ENCODE results near the gene EML4.
"Not testable (repeated sequence)": the region's sequence is repeated elsewhere in the genome, so short reads cannot be mapped to it uniquely, and the experiment has no call there.

Gene EML4

GRCh38 chr2:42334220-42334619 lies 165.1 kb downstream of the EML4 start:
- DNase-seq (ENCODE audit: low spot score) = no peak

- DNase-seq (ENCODE audit: low spot score) = not testable (repeated sequence)
These were observed 165.7 kb downstream of the EML4 start for GRCh38 chr2:42334865-42335264.

GRCh38 chr2:42335514-42336104 lies 166.5 kb downstream of the EML4 start:
- no peak for DNase-seq (ENCODE audit: low spot score)

GRCh38 chr2:42336361-42336965 lies 167.3 kb downstream of the EML4 start:
- no peak for DNase-seq (ENCODE audit: low spot score)

- no peak for DNase-seq (ENCODE audit: low spot score)
These were observed 168.2 kb downstream of the EML4 start for GRCh38 chr2:42337356-42337820.

- no peak for DNase-seq (ENCODE audit: low spot score)
These were observed 168.9 kb downstream of the EML4 start for GRCh38 chr2:42337846-42338566.

GRCh38 chr2:42338567-42339190 lies 169.5 kb downstream of the EML4 start:
- no peak for DNase-seq (ENCODE audit: low spot score)

GRCh38 chr2:42339191-42339912 lies 170.2 kb downstream of the EML4 start:
- no peak for DNase-seq (ENCODE audit: low spot score)

- DNase-seq (ENCODE audit: low spot score) = no peak
These were observed 171.1 kb downstream of the EML4 start for GRCh38 chr2:42340045-42340937.

- DNase-seq (ENCODE audit: low spot score) = no peak
These were observed 171.9 kb downstream of the EML4 start for GRCh38 chr2:42340938-42341636.

- DNase-seq (ENCODE audit: low spot score) = no peak
These were observed 173.1 kb downstream of the EML4 start for GRCh38 chr2:42342061-42342794.

GRCh38 chr2:42342795-42343241 lies 173.7 kb downstream of the EML4 start:
- no peak for DNase-seq (ENCODE audit: low spot score)

- no peak for DNase-seq (ENCODE audit: low spot score)
These were observed 176.8 kb downstream of the EML4 start for GRCh38 chr2:42345986-42346385.

- not testable (repeated sequence) for DNase-seq (ENCODE audit: low spot score)
These were observed 177.7 kb downstream of the EML4 start for GRCh38 chr2:42346856-42347255.

GRCh38 chr2:42347518-42347917 lies 178.4 kb downstream of the EML4 start:
- DNase-seq (ENCODE audit: low spot score) = not testable (repeated sequence)

- DNase-seq (ENCODE audit: low spot score) = no peak
These were observed 179.1 kb downstream of the EML4 start for GRCh38 chr2:42348113-42348805.

GRCh38 chr2:42350434-42351063 lies 181.4 kb downstream of the EML4 start:
- DNase-seq (ENCODE audit: low spot score) = no peak

- DNase-seq (ENCODE audit: low spot score) = no peak
These were observed 182.7 kb downstream of the EML4 start for GRCh38 chr2:42351864-42352263.
